ENCODE data around the gene DOCK3. TPM values are rescaled to one million over a fixed set of nuclear protein-coding genes. Genes with fewer than 3 reads are reported as not detected.
"Not testable (repeated sequence)": the region's sequence is repeated elsewhere in the genome, so short reads cannot be mapped to it uniquely, and the experiment has no call there.

The DOCK3 gene
- total RNA-seq, 1 donor from 2014 or later: 1.3 TPM

DNA sequence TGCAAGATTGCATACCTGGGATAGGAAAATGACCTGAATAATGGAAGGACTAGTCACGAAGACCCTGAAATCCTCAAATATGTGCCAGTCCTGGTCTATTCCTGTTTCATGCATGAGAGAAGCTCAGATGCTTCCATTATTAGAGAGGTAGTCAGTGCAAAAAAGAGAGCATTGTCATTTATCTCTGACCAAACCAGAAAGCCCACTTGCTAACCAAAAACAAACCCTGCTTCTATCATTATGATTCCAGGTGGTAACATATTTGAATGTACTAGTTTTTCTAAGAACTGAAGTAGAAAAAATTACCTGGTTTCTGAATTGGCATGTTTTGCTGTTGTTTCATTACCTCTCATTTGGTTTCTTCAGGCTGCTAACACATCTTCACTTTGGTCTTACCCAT is 549.6 kb downstream of the DOCK3 start:
- no peak for DNase-seq (ENCODE audit: low spot score)

DNA sequence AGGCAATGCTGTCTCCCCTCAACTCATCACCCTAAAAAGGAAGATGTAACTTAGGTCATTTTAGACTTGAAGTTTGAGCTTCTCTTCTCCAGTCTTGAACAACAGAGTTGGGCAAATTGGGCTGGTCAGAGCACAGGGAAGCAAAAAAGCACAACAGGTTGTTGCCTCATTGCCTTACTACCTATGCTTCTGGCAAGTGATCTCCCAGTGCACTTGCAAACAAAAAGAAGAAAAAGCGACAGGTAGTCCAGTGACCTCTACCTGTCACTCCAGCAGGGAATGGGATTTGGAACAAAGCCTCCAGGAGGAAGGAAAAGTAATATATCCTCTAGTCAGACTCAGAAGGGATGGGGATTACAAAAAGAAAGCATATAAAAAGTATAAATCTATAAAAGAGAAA is 550.1 kb downstream of the DOCK3 start:
- DNase-seq (ENCODE audit: low spot score): no peak

DNA sequence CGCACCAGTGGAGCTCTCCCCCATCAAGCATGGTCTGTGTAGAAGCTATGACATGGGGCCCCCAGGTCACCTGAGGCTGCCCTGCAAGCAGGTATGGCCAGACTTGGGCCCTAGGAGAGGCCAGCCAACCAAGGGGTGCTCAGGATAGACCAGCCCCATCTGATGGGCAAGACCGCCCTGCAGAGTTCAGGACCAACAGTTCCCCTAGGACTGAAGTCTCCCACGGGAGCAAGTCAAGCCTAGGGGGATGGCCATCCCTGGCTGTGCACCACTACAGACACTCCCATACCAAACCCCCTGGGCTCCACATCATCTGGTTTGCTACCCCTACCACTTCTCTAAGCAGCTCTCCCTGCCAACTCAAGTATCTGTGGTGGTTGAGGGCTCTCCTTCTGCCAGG is 568.2 kb downstream of the DOCK3 start:
- no peak for DNase-seq (ENCODE audit: low spot score)

DNA sequence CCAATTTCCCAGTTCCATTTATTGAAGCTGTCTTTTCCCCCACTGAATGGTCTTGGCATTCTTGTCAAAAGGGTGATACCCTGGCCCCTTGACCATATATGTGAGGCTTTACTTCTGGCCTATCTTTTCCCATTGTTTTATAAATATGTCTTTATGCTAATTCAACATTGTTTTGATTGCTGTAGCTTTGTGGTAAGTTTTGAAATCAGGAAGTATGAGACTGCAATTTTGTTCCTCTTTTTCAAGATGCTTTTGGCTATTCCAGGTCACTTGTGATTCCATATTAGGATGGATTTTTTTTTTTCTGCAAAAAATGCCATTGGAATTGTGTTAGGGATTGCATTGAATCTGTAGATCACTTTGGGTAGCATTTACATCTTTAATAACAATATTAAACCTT is 569.2 kb downstream of the DOCK3 start:
- DNase-seq (ENCODE audit: low spot score): no peak

DNA sequence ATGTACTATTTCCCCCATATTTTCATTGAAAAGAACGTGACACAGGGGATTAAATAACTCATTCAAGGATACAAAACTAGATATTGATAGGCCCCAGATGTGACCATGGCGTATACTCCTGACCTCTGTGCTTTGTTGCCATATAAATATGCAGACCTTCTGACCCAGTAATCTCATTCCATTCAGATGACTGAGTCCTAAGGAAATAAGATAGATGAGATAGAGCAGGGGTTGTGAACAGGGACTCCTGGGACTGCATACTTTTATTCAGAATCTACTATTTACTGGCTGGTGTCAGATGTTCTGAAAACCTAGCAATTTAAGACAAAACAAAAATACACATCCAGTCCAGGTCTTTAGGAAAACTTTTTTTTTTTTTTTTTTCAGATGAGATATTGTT is 571.1 kb downstream of the DOCK3 start:
- DNase-seq (ENCODE audit: low spot score): no peak

DNA sequence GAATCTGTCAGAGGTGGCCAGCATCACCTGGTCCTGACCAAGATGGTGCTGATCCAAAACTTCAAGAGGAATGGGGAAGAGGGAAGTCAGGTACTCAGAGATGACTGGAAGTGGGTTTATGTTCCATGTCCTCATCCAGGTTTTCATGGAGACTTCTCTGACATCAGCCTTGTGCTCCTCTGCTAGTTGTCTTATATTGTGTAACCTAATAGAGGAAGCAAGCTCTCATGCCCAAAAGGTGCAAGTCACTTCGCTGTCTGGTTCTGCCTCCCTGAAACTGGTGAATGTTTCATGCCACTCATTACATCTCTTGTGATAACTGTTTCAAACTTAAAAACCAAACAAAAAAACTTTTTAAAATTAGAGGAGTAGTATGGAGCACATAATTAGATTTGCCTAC is 583.1 kb downstream of the DOCK3 start:
- no peak for DNase-seq (ENCODE audit: low spot score)

DNA sequence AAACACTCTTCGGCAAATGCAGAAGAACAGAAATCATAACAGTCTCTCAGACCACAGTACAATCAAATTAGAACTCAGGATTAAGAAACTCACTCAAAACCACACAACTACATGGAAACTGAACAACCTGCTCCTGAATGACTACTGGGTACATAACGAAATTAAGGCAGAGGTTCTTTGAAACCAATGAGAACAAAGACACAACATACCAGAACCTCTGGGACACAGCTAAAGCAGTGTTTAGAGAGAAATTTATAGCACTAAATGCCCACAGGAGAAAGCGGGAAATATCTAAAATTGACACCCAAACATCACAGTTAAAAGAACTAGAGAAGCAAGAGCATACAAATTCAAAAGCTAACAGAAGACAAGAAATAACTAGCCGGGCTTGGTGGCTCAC is 589.4 kb downstream of the DOCK3 start:
- not testable (repeated sequence) for DNase-seq (ENCODE audit: low spot score)

DNA sequence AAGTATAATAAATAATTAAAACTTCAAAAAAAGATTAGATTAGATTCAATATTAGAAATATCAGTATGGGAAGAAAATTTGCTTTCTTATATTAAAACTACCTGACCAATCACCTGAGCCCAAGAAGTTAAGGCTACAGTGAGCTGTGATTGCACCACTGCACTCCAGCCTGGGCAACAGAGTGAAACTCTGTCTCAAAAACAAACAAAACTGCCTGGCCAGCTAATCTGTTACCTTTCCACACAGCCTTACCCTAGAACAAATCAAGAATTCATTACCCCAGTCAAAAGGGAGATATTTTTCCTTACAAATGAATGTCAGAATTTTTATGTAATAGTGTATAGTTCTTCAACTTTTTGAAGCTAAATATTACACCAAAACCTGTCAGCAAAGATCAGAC is 593.4 kb downstream of the DOCK3 start:
- no peak for DNase-seq (ENCODE audit: low spot score)

DNA sequence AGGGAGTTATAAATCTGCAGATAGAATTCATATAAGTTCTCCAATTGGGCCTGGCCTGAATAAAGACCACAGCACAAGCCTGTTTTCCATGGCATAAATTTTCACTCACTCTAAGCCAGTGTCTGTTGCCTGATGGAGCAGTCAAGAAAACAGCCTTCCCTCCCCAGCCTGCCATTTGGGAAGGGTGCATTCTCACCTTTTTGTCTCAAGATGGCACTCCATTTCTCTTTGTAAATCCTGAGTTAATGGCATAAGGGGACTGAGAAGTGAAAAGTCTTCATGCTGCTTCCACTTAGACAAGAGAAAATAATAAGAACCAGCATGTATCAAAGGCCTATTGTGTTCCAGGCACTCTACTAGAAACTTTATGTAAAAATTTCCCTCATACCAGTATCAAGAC is 594.7 kb downstream of the DOCK3 start:
- DNase-seq (ENCODE audit: low spot score): no peak

DNA sequence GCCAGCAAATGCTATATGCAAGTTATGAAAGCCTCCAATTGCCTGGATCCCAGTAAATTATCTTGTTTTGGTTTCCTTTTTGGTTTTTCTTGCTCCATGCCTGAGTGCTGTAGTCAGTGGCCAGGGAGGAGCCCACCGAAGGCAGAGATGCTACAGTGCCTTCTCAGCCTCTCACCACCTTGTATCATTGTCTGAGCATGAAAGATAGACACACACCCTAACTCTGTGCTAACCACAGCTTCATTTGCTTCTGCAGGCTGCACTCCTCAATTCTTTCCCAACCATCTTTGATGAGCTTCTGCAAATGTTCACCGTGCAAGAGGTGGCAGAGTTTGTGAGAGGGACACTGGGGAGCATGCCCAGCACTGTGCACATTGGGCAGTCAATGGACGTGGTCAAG is 595.8 kb downstream of the DOCK3 start:
- no peak for DNase-seq (ENCODE audit: low spot score)

DNA sequence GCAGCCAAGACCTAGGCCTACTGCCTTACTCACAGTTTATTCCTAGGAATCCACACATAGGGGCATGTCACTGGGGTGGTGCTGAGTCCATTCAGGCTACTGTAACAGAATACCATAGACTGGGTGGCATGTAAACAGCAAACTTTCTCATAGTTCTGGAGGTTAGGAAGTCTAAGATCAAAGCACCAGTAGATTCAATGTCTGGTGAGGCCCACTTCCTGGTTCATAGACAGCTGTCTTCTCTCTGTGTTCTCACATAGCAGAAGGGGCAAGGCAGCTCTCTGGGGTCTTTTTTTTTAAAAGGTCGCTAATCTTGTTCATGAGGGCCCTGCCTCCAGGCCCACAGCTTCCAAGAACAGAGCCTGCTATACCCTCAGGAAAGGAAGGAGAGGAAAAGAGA is 596.4 kb downstream of the DOCK3 start:
- DNase-seq (ENCODE audit: low spot score): no peak

DNA sequence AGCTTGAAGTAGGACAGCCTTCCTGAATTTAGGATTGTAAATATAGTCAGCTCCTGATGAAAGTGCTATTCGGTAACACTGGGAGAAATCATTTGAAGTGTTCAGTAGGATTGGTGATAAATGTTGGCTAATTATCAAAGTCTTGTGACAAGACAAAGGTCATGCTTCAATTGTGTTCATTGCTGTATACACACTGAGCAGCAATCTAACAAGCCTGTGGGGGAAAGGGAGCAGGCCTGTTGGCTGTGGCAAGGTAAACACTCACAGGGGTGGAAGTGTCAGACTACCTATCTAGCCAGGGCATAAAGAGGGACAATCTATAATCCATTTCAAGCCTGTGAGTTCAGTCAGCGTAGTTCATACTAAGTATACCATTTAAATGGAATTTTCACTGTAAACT is 599.3 kb downstream of the DOCK3 start:
- DNase-seq (ENCODE audit: low spot score): no peak

DNA sequence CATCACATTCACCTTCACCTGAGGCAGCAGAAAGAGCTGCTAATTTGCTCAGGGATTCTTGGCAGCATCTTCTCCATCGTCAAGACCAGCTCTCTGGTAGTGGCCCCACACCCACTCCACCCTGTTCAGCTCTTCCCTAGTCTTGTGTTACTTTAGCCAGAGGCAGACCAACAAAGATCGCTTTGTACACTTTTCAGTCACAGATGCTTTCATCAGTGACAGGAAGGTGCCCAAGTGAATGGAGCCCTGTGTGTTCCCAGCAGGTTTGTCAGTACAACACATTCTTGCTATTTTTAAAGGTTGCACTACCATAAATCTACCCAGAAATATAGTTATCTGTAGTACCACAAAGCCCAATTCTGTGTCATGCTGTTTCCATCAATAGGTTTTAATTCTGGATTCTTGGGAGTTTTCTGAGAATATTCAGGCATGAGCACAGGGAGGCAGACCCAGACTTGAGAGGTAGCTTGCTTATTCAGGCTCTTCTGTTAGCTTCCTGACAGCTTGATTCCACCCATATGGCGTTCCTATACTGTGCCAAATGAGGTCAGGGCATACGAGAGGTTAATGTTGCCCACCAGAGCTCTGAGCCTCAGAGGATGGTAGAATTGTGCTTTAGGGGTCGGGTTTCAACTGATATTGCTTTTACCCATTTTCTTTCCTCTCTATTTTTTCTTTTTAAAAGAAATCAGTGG is 600.5 kb downstream of the DOCK3 start:
- no peak for DNase-seq (ENCODE audit: low spot score)

DNA sequence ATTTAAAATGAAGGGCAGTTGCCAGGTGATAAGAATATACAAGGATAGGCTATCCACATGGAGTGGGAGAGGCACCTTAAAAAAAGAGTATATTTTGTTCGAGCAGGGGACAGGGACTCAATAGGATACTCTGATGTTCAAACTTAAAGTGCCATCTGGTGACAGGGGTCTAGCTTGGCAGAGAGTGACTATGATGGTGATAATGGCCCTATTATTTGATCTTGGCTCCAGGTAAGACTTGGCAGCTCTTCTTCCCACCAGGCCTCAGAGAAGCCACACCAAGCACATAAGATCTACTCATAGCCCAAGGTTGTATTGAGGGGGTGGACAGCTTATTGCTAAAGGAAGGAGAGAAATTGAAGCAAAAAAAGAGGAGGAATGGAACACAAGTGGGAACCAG is 601.3 kb downstream of the DOCK3 start:
- no peak for DNase-seq (ENCODE audit: low spot score)

DNA sequence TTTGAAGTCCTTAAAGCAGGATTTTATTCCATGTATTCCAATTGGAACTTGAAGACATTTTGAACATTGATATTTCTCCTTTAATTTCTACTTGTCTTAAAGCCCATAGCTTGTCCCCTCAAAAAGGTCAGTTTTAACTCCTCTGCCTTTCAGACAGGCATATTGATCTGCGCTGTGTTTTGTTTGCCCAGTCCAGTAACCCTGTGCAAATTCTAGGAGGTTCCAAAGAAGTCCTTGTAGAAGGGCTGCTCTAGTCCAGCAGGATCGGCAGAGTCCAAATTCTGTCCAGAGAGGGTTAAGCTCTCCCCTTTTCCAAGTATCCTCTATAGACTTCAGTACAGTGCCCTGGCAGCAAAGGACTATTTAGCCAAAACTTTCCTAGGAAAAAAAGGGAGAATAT is 604.7 kb downstream of the DOCK3 start:
- no peak for DNase-seq (ENCODE audit: low spot score)

DNA sequence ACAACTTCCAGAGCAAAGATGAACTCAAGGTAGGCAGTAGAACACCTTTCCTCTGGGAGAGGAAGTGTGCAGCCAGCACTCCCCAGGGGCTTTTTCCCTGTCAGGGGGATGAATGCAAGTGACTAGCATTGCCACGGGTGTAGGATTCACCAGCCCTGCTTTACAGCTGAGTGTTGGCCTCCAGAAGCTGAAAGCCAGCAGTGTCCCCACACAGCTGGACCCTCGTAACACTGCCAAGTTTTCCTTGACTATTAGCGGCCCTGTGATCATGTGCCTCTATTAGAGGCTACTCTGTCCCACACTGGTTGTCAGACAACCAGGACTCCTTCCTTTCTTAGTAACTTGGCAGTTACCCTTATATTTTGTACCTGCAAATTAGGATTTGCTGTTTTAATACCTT is 605.4 kb downstream of the DOCK3 start:
- DNase-seq (ENCODE audit: low spot score): no peak

DNA sequence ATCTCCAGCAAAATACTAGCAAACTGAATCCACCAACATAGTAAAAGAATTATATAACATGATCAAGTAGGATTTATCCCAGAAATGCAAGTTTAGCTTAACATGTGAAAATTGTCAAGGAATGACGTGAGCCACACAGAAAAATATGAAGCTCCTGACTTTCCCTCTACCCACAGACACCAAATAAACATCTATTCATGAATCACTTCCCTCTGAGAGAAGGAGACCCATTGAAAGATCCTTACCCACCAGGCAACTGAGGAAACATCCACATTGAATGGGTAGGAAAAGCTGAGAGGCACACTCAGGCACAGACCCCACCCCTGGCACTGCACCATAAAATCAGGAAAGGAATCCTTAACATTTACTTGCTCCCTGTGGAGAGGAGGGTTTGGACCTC is 608.2 kb downstream of the DOCK3 start:
- DNase-seq (ENCODE audit: low spot score): no peak

DNA sequence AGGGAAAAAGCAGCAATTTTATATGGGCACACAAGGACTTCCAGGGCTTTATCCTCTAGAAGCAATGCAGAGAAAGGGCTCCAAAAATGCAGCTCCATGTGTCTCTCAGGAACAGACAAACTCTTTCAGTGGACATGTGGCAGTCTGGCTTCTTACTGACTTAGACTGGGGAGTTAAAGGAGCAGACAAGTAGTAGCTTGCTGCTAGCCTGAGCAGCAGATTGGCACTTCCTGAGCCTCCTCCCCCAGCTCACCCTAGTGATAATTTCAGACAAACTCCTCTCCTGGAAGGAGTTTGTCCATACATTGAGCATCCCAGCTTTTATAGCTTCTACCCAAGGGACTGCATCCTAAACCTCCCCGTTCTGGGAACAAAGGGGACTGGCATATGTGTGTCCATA is 608.7 kb downstream of the DOCK3 start:
- DNase-seq (ENCODE audit: low spot score): no peak

DNA sequence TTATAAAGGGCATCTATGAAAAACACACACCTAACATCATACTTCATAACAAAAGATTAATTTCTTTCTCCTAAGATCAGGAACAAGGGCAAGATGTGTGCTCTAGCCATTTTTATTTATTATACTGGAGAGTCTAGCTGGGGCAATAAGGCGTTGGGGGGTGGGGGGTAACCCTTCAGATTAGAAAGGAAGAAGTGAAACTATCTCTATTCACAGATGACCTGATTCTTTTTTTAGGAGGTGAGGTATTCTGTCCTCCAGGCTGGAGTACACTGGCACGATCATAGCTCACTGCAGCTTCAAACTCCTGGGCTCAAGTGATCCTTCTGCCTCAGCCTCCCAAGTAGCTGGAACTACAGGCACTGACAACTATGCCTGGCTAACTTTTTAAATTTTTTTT is 620.9 kb downstream of the DOCK3 start:
- no peak for DNase-seq (ENCODE audit: low spot score)

DNA sequence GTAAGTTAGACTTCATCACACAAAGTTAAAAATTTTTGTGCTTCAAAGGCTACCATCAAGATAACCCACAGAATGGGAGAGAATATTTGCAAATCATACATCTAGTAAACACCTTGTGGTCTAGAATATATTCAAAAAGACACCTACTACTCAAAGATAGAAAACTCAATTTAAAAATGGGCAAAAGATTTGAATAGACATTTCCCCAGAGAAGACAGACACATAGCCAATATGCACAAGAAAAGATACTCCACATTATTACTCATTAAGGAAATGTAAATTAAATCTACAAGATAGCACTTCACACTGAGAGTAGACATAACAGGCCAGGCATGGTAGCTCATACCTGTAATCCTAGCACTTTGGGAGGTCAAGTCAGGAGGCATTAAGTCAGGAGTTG is 622.6 kb downstream of the DOCK3 start:
- no peak for DNase-seq (ENCODE audit: low spot score)

DNA sequence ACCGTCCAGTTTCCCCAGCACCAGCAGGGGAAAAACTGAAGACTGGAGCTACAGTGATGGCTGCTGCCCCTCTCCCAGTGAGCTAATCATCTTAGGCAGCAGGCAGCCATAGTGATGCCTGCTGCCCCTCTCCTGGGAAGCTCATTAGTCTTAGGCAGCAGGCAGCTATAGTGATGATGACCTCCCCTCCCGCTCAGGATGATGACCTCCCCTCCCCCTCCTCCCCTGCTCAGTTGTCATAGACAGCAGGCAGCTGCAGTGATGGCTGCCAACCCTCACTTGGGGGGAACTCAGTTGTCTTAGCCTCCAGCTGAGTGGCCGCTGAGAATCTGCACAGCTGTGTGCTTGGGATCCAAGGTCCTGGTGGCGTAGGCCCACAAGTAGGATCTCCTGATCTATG is 629.5 kb downstream of the DOCK3 start:
- no peak for DNase-seq (ENCODE audit: low spot score)

DNA sequence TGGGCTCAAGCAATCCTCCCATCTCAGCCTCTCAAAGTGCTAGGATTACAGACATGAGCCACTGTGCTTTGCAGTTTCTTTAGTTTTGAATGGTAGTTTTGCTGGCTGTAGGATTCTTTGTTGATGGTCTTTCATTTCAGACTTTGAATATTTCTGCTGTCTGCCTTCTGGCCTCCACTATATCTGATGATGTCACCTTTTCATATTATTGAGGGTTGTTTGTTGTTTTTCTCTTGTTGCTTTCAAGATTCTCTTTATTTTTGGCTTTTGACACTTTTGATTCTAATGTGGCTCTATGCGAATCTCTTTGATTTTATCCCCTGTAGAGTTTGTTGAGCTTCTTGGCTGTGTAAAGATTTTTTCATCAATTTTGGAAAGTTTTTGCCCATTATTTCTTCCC is 631.4 kb downstream of the DOCK3 start:
- DNase-seq (ENCODE audit: low spot score): no peak

DNA sequence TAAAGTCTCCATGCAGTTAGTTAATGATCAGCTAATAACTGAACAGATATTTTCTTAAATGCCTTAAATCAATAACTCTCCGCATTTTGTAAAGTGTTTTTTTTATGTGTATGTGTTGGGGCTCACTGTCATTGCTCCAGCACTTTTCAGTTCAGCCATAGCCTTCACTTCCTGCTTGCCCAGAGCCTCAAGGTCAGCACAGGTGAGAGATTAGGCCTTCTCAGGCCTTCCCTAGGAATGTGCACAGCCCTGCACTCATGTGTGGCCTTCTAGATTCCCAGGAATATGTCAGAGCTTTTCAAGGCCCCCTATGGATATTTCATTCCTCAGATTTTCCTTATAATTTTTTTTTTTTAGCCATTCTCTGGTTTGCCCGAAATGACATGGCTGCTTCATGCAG is 632.7 kb downstream of the DOCK3 start:
- no peak for DNase-seq (ENCODE audit: low spot score)

DNA sequence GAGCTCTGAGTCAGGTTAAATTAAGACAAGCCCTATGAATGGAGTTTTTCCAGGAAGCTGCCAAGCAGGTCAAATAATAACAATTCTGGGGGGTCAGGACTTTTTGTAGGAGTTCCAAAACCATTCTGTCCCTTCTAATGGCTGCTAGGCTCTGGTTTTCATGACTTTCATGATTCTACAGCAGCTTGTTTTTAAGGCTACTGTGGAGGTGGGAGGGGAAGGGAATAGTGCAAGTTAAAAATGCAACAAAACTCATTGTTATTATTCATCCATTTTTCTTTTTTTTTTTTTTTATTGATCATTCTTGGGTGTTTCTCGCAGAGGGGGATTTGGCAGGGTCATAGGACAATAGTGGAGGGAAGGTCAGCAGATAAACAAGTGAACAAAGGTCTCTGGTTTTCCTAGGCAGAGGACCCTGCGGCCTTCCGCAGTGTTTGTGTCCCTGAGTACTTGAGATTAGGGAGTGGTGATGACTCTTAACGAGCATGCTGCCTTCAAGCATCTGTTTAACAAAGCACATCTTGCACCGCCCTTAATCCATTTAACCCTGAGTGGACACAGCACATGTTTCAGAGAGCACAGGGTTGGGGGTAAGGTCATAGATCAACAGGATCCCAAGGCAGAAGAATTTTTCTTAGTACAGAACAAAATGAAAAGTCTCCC is 633.3 kb downstream of the DOCK3 start:
- DNase-seq (ENCODE audit: low spot score): not testable (repeated sequence)

Measured in mucosa of gallbladder (tissue), 1 donor.